Measurements from ENCODE around the gene CLEC3B. TPM values are rescaled to one million over a fixed set of nuclear protein-coding genes. Genes with fewer than 3 reads are reported as not detected.

Gene CLEC3B
- total and polyA plus RNA-seq, 2 donors (not counting 3 experiments of a cell fraction or from before 2014, with no cell fraction given), result 1.8 TPM; not detected in 1

DNA sequence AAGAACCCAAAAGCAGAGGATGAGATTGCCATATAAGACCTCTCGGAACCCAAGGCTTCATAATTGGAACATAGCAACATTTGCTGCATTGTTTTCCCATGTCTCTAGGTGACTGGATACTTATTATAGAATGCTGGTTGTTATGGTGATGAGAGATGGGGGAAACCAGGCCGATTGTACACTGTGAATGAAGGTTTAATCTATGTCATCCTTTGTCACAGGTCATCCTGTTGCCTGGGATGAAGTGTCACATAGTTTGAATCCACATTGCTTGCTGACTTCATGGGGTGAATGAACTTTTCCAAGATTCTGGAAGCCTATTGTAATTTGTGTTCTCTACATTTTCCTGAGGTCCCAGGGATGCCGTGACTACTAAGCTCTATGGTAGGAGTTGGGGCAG is 41.8 kb downstream of the CLEC3B start:
- H3K4me2 ChIP-seq (ENCODE audit: insufficient read depth, low read length), result no peak overlapping the region
- no peaks in the 10 kb centered on the region for H3K9me3 ChIP-seq (replicated peaks; ENCODE audit: control insufficient read depth, insufficient read depth, low read length)
- H3K4me1 ChIP-seq (ENCODE audit: control insufficient read depth, extremely low read depth, insufficient read depth, low read length), result peaks cover 16% of the 10 kb centered on the region
- ChIA-PET CTCF (interaction anchor here (3.1 kb wide), 1 partner anchor 142 kb away, joined by 15 read pairs; no protein-coding TSS in a partner anchor), POLR2A (no interaction called here)
- intact Hi-C loops (cut with micrococcal nuclease), result no loop called here
- FAIRE-seq (no peak), DNase-seq (ENCODE audit: low read depth, low spot score) (no peak)
- H3K79me2 ChIP-seq (ENCODE audit: control insufficient read depth, insufficient read depth, low read length), result no peaks in the 10 kb centered on the region
- H3K4me3 ChIP-seq (replicated peaks in 1 of 3; ENCODE audit: insufficient read depth in 1 of 3, low read depth in 1 of 3, low read length in 3 of 3), result no peak overlapping the region
- TF ChIP-seq, protein P1, sequence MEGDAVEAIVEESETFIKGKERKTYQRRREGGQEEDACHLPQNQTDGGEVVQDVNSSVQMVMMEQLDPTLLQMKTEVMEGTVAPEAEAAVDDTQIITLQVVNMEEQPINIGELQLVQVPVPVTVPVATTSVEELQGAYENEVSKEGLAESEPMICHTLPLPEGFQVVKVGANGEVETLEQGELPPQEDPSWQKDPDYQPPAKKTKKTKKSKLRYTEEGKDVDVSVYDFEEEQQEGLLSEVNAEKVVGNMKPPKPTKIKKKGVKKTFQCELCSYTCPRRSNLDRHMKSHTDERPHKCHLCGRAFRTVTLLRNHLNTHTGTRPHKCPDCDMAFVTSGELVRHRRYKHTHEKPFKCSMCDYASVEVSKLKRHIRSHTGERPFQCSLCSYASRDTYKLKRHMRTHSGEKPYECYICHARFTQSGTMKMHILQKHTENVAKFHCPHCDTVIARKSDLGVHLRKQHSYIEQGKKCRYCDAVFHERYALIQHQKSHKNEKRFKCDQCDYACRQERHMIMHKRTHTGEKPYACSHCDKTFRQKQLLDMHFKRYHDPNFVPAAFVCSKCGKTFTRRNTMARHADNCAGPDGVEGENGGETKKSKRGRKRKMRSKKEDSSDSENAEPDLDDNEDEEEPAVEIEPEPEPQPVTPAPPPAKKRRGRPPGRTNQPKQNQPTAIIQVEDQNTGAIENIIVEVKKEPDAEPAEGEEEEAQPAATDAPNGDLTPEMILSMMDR (IDR thresholded peaks at IDR 0.05; ENCODE audit: extremely low read depth in 1 of 2, insufficient read depth in 1 of 2, low read depth in 1 of 2, low read length in 2 of 2), result no peak
- TF ChIP-seq, protein P2, sequence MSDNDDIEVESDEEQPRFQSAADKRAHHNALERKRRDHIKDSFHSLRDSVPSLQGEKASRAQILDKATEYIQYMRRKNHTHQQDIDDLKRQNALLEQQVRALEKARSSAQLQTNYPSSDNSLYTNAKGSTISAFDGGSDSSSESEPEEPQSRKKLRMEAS (IDR thresholded peaks at IDR 0.05; ENCODE audit: insufficient read depth, insufficient read length), result no peak
- TF ChIP-seq FOS (IDR thresholded peaks at IDR 0.05; ENCODE audit: borderline replicate concordance, insufficient read depth, low read length) (no peak), EZH2 (IDR thresholded peaks at IDR 0.05; ENCODE audit: borderline replicate concordance, low read depth, low read length, severe bottlenecking) (no peak), GATA2 (IDR thresholded peaks at IDR 0.05; ENCODE audit: insufficient read depth, insufficient read length, low read depth, low read length) (no peak), MYC (IDR thresholded peaks at IDR 0.05; ENCODE audit: low read depth, low read length) (no peak), POLR2A (IDR thresholded peaks at IDR 0.05; ENCODE audit: low read depth, low read length) (no peak), JUN (IDR thresholded peaks at IDR 0.05; ENCODE audit: borderline replicate concordance, insufficient read depth, insufficient read length, low read depth) (no peak), POLR2AphosphoS5 (IDR thresholded peaks at IDR 0.05; ENCODE audit: insufficient read depth, low read depth, low read length) (no peak)
- H3K27me3 ChIP-seq (ENCODE audit: control insufficient read depth in 2 of 2, insufficient read depth in 2 of 2, low read length in 2 of 2), result no peaks in the 10 kb centered on the region
- no peak overlapping the region for H3K27ac ChIP-seq (ENCODE audit: insufficient read depth, low read depth, low read length)
- no peaks in the 10 kb centered on the region for H3K9me1 ChIP-seq (replicated peaks; ENCODE audit: control insufficient read depth, extremely low read depth, insufficient read depth, low read length)
- no peaks in the 10 kb centered on the region for H4K20me1 ChIP-seq (replicated peaks; ENCODE audit: control insufficient read depth, extremely low read depth, insufficient read depth, low read length)
- H3K36me3 ChIP-seq (ENCODE audit: control insufficient read depth in 2 of 2, extremely low read depth in 1 of 2, insufficient read depth in 2 of 2, low read length in 2 of 2), result no peaks in the 10 kb centered on the region
- BruUV-seq (replicated peaks), result no TSS peak
- dilution Hi-C loops (cut with MboI; ENCODE audit: extremely low pct_ligation_motif_present, low sequenced_read_pairs), result no loop called here
- H3K9ac ChIP-seq (replicated peaks; ENCODE audit: extremely low read depth, insufficient read depth, low read length), result no peak overlapping the region
- H2AFZ ChIP-seq (ENCODE audit: low read depth, low read length), result no peak overlapping the region
